Inflammatory macrophage treated with lipopolysaccharide for 1 hour (primary cell): ENCODE results near the gene PMEPA1.
A peak's percentile ranks its signal among the peaks of the same experiment; 100 is the strongest.

Source experiments
- DNase-seq, 2 donors: peaks; one replicate each; pipeline ENCODE4 v3.0.0-alpha.2; 2020 to 2022

Gene PMEPA1

DNA sequence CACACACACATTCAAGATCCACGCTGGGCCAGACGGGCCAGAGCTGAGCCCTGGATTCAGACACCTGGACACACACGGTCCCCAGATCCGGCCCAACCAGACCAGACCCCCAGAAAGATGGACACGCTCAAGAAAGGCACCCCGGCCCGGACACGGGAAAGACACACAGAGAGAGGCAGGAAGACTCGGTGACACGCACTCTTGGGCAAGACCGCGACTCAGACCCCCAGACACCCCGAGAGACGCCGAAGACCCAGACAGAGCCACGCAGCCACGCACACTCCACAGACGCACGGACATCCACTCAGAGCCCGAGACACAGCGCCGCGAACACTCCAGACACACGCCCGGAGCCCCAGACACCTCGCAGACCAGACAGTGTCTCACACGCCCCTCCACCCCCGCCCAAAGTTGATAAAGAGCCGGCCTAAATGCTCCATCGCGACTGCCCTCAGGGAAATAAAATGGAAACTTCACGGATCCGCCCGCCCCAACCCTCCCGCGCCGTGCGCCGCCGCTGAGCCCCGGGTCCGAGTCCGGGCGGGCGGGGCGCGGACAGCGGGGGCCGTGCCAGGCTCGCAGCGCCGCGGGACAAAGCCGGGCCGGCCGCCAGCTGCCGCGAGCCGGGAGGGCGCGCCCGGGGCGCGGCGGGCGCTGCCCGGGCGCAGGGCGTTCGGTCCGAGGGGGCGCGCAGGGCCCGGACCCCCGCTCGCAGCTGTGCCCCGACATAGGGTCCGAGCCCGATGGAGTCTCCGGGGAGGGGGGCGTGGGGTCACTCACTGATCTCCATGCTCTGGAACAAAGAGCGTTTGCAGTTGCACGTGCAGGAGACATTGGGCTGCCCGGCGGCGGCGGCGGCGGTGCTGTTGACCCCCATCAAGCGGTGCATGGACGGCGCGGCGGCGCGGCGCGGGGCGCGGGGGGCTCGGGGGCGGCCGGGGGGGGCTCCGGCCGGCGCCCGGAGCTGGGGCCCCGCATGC is 831 bp downstream of the PMEPA1 start:
- DNase-seq = no peak

DNA sequence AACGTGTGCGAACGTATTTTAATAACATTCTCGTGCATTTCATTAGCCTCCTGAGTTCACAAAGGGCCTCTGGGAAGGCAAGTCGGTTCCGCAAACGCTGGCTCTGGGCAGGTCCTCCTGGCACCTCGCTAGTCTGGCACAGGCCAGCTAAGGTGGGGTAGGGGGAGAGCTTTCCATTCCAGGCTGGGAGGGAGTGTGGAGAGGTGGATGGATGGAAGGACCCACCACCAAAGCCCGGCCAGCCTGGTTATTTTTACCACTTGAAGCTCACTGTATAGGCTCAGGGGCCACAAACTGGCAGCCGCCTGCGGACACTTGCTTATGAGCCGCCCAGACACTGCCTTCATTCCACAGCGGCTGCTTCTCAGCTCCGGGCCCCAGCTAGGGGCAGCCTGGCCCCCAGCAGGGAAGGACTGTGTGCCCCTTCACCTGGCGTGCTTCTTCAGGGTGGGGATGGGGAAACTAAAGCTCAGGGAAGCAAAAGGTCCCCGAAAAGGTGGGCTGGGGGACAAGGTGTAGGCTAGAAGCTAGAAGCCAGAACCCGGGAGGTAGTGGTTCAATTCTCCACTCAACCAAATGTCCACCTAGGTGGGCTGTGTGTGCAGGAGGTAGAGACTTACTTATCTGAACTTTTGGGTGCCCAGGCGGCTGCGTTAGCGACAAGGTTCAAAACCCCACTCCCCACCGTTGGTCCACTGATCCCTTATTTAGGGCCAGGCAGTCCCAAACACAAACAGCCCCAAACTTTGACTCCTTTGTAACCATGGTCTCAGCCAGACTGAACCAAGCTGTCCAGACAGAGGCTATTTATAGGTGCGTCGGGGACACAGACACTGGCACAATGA is 1.7 kb downstream of the PMEPA1 start:
- no peak for DNase-seq

DNA sequence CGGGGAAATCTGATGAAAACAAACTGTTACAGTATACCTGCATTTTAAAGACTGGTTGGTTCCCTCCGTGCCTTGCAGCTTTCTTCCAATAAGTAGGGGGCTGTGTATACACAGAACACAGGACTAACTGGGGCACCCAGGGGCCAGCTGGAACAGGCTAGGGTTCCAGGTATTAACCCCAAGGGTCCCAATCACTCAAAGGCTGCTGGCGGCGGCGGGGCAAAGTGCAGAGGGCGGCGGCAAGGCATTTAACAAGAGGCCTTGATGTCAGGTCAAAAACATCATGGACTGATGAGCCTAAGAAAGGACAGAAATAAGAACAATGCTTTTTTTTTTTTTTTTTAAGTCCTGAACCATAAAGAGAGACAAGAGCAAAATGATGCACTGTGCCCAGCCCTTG is 2.5 kb downstream of the PMEPA1 start:
- DNase-seq = no peak

DNA sequence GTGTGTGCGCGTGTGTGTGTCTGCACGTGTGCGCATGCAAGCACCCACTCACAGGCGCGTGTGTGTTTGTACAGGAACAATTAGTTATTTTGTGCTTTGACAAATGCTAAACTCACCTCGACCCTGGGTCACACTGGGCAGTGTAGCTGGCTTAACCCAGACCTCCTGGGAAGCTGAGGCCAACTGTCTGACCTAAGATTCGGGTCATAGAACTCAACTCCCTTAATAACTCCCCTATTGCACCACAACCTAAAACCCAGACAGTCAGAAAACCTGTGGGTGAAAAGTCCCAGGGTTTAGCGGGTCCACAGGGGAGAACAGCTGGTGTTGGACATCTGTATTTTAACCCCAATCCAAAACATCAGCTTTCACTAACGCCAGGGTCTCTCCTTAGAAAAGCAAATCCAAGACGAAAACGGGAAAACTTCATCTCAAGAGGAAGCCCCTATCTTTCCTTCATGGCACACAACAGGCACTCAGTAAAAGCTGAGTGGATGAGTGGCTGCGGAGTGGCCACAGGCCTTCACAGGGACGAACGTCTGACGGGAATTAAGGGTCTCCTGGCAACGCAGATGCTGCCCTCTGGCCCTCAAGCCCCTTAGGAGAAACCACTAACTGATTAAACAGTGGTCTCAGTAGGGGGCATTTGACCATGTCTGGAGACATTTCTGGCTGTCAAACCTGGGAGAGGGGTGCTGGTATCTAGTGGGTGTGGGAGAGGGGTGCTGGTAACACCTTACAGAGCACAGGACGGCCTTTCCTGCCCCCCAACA is 4.5 kb downstream of the PMEPA1 start:
- peak in 1 of 2 donors; percentile 19 for DNase-seq

DNA sequence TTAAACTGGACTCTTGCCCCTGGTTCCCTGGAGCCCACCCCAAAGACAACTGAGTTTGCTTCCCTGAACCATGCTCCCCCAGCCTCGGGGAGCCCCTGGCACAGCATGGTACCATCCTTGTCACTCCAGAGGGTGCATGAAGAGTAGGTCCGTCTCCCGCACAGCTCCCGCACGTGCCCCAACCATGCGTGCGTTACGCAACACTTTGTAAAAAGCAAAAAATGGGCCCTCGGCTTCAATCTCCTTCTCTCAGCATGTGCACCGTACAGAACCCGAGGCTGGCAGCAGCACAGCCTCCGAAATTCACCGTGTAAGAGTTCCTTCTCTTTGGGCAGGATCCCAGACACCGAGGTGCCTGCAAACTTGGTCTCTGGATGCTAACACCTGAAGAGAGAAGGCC is 5.6 kb downstream of the PMEPA1 start:
- DNase-seq = no peak

DNA sequence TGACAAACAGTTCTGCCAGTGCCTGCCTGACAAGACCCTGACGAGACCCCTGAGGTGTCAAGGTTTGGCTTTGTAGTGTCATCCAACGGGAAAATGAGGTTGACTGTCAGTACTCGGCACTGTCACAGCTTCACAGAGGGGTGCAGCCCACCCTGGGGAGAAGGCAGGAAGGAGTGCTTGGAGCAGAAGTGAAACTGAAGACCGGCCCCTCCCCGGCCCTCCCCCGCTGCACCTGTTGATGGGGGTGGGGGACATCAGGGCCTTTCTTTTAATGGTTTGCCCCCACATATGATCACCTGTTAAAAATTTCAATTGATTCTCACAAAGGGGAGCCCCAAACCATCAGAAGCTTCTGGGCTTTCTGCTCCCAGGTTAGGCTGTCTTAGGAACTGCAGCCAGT is 6.8 kb downstream of the PMEPA1 start:
- no peak for DNase-seq

DNA sequence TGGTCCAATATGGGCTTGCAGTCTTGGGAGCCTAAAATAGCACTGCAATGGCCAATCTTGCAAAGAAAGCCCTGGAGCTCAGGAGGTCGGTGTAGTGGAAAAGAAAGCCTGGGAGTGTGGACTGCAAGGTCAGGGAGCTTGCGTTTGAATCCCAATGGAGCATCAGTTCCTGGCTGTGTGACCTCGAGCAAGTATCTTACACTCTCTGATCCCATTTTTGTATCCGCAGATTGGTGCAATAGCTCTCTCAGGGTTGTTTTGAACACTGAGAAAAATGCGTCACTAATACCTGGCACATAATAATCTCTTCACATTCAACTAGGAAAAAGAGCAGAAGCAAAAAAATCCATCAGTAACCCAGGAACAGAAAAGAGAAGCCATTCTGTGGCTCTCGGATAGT is 7.3 kb downstream of the PMEPA1 start:
- DNase-seq = no peak

DNA sequence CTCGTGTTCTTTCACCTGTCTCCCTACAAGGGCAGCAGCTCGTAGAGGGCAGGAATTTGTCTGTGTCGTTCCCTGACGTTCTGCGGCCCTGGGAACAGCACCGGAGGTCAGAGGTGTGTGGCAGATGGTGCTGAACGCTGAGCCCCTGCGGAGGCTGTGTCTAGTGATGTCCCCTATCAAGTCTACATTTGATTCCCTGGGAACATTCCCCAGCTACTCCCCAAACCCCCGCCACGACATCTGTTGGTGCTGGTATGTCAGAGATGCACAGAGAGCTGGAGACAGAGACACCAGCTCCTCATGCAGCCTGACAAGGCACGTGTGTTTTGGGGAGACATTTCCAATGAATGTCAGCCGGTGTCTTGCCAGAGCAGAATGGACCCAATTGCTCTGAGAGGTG is 7.7 kb downstream of the PMEPA1 start:
- DNase-seq = no peak

DNA sequence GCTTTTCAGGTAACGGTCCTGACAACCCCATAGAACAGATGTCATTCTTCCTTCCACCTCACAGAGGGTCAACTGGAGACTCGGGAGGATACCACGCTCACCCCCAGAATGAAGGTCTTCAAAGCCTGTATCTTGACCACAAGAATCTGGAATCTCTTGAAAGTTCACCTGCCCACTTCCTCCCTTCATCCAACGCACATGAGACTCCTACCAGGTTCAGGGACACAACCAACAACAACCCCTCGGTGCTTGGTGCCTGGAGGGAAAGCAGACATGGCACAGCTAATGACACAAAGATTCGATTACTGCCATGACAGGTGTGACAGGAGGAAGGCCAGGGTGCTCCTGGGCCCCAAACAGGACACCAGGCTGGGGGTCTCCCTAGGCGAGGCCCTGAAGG is 8.2 kb downstream of the PMEPA1 start:
- no peak for DNase-seq

DNA sequence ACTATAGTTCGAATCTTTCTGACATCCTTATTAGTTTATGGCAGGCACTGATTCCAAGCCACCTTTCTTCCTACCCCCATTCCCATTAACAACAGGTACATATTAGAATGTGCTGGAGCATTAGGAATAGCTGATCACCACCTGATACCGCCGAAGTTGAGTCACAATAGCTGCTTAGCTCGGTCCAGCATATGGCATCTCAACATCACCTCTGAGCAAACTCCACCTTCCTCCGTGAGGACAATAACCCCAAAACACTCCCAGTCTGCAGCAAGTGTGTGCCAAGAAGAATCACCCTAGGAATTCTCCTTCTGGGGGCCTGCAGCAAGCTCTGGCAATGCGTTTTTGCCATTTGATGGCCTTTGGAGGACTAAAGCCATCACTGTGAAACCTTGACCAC is 8.7 kb downstream of the PMEPA1 start:
- no peak for DNase-seq

DNA sequence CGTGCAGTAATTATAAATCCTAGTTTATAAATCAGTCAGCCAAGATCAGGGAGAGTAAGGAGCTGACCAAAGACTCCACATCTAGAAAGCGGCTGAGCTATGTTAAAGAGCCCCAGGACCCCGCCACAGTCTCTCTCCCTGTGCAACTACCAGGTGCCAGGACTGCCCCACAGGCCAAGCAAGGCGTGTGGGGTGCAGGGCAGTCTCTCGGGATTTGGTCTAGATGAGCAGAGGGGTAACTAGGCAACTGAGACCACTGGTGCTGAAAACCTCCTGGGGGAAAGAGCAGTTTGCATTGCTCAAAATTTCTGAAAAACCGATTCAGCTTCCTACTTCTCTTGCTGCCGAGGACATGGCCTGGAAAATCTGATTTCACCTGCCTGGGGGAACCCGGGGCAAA is 10.4 kb downstream of the PMEPA1 start:
- DNase-seq = no peak

DNA sequence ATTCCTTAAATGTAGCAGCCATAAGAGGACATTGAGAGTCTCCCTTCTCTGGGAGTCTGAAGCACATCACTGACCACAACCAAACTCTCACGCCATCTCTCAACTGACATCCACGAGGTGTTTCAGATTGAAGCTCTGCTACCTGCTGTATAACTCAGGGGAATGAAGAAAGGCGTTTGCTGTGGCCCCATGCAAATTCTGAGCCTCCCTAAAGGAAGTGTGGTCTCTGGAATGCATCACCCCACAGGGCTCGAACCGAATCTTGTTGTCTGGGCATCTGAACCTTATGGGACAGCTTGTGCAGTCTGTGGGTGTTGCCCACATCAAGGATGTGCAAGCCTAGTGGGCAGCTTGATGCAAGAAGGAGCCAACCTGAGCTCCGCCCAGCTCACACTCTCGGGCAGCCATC is 10.9 kb downstream of the PMEPA1 start:
- DNase-seq = no peak

DNA sequence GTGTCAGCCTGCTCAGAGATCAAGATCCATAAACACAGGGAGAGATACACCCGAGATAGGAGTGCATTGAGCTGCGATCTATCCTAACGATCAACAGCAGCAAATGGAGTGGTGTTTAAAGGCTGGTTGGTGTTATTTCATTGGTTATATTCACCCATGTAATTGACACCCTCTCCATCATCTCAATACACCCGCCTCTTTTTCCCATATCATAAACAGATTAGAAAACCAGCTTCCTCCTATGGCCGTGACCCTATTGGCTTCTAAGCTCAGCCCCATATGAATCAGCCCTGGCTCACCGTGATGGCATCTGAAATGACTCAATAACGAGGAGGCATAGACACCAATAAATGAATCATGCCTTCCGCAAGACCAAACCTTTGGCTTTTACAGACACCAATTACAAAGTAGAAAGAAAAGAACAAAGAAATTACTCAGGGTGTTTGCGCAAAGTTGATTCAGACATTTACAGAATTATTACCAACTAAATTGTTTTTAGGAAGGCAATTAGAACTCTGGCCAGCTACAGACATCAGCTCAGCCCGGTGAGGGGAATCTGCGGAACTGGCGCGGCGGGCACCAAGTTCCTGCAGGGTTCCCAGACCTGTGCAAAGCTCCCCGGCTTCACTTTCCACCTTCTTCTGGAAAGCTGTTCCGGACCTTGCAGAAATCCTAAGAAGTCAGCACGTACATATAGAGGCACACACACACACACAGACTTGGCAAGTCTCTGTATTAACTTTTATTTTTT is 11.5 kb downstream of the PMEPA1 start:
- peak; percentile 66 to 93 for DNase-seq

DNA sequence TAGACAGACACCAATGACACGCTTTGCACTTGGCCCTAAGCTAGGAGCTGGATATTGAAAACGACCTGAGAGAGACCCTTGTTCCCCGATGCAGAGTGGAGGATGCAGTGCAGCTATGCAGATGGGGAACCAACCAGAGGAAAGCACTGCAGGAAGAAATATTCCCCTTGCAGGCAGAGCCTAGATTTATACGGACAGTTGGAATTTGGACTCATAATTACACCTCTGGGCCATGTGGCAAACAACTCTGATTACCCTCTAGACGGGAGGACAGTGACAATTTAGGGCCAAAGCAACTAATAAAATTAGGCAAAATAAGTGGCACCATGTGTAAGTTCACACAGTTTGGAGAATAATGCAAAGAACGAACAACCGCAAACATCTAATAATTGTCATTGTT is 12.3 kb downstream of the PMEPA1 start:
- no peak for DNase-seq

DNA sequence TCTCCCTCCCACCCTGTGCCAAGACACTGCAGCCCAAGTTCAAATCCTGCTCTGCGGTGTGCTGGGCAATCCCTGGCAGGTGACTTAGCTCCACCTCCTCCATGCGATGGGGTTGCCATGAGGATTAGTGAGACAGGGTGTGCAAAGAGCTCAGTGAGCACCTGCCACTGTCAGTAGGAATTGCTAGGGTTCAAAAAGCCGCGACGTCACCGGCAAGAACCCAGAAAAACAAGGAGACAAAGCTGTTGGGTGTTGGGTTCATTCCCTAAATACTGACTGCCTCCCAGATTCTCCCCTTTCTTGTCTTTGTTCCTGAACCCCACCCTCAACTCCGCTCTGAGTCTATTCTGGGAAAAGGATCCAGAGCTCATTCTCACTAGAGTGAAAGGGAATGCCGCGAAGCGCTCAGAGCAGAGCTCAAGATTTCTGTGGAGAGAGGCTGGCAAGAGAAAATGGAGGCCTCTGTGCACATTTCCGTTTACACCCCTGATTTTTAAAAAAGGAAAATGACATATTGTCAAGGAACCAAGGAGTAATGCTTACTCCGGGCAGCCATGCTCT is 13.3 kb downstream of the PMEPA1 start:
- DNase-seq = no peak

DNA sequence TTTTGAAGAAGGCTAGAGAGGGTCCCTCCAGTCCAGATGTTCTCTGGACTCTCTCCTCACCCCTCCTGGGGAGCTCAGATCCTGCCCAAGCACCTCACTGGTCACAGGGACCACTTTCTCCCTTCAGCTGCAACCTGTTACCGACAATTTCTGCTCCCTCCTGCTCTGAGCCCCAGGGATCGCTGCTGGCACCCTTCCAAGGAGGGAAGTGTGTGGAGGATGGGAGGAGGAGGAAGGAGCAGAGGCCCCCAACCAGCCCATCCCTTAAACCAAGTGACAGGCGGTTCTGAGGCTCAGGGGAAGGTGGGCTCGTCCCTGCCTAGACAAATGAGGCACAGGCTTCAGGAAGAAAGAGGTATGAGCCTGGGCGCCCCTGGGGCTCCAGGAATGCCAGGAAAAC is 13.9 kb downstream of the PMEPA1 start:
- DNase-seq = no peak

DNA sequence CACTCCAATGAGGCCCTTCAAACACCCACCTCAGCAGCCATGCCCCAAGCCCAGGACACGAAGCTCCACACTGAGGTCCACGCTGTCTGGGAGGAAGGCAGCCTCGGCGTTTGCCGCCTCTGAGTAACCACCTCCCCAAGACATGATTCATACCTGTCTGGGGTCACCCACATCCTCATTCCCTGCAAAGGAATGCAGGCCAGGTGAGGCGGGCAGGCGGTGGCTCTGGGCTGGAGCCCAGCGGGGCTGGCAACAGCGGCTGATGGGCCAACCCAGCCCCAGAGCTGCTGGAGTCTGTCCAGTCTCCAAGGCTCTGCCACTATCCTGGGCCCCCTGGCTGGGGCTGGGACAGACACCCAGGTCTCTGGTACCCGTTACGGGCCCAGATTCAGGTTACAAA is 14.8 kb downstream of the PMEPA1 start:
- no peak for DNase-seq

DNA sequence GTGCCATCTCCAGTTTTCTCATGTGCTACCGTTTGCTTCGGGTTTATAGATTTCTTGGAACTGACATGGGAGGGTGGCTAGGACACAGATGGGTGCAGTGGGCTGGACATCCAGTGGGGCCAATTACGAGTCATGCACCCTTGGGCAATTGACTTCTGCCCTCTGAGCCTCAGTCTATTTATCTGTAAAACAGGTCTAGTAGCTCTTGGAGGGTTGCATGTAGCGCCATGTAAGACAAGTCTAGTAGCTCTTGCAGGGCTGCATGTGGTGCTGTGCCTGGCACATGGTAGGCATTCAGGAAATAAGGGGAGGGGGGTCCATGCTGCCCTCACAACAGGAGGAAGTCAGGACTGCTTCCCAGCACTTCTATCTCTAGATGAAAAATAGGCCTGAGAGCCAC is 15.3 kb downstream of the PMEPA1 start:
- DNase-seq = no peak

DNA sequence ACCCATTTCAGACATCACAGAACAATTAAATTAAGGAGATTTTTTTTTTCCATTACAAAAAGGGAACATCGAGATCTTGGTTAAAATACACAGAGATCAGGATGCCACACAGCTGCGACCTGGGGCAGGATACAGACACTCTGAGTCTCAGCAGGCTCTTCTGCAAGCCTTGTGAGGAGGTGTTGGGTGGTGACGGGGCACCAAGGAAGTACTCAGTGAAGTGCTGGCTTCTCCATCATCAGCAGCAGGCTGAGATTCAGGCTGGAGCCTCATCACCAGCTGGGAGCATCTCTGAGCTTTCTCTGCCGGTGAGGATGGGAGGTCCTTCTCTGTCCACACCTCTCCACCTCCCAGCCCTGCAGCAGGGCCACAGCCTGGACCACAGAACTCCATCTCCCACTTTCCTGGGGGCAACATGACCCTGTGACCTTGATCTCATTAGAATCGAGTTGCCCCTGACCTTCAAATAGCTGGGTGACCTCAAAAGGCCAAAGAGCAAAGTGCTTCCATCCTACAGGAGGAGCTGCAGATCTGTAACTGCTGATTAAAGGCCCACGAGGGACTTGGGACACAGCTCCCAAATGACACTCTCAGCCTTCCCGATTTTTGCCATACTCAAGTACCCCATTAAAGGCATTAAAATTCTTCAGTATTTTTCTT is 16.0 kb downstream of the PMEPA1 start:
- DNase-seq = no peak

DNA sequence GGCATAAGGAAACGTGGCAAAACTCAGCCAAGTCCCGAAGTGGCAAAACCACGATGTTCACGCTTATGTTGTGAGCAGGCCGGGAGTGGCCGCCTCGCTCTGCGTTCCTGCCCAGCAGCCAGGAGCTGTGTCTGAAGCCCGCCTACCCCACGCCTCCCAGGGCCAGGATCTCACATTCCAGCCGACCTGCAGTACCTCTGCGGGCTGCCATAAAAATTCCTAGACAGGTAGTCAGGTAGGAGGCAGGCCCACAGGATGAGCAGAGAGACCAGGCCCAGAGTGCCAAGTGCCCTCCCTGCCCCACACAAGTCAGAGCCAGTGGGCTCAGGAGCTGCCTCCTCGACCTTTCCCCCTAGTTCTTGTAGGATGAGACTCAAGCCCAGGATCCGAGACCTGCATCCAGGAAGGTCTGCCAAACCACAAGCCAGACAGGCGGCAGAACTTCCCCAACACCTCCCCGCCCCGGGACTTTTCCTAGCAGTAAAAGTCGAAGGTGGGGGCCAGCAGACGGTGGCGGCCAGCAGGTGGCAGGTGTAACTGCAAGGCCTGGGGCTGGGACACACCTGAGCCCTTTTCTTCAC is 16.7 kb downstream of the PMEPA1 start:
- no peak for DNase-seq

DNA sequence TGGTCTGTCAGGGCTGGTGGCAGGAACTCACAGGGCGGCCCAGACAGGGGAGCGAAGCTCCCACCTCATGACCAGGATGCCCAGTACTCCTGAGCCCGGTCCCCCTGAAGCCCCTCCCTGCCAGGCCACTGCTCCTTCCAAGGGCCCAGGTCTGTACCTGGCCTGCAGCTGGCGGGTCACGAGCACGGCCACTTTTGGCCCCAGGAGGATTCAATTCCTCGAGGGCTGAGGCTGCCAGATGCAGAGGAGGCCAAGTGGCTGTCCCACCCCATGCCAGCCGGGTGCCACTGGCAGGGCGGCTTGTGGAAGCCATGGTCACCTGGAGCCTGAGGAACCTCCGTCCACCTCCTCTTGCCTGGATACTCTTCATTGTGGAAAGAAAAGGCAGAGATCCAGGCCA is 17.4 kb downstream of the PMEPA1 start:
- no peak for DNase-seq
